ENCODE data around the gene ITPR1.

DNA sequence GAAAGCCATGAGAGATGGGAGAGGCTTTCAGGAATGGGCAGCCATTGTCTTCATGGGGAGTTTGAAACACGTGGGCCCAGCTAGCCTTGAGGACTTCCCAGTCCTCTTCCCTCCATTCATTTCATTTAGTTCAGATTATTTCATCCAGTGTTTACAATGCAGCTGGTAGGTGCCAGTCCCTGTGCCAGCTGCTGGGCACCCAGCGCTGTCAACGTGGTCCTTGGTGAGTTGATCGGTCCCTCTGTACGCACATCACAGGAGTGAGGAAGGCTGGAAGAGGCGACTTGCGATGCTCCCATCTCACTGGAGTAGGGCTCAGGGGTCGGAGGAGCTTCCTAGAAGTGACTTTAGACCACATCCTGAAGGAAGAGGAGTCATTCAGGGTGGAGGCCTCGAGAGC is 279.7 kb downstream of the ITPR1 start:
- no peak for TF ChIP-seq IKZF1 (conservative IDR thresholded peaks at IDR 0.05)
- TF ChIP-seq, protein P1, sequence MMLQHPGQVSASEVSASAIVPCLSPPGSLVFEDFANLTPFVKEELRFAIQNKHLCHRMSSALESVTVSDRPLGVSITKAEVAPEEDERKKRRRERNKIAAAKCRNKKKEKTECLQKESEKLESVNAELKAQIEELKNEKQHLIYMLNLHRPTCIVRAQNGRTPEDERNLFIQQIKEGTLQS (IDR thresholded peaks at IDR 0.05; ENCODE audit: borderline replicate concordance, extremely low read depth, low read depth, low read length): no peak
- TF ChIP-seq, protein P2, sequence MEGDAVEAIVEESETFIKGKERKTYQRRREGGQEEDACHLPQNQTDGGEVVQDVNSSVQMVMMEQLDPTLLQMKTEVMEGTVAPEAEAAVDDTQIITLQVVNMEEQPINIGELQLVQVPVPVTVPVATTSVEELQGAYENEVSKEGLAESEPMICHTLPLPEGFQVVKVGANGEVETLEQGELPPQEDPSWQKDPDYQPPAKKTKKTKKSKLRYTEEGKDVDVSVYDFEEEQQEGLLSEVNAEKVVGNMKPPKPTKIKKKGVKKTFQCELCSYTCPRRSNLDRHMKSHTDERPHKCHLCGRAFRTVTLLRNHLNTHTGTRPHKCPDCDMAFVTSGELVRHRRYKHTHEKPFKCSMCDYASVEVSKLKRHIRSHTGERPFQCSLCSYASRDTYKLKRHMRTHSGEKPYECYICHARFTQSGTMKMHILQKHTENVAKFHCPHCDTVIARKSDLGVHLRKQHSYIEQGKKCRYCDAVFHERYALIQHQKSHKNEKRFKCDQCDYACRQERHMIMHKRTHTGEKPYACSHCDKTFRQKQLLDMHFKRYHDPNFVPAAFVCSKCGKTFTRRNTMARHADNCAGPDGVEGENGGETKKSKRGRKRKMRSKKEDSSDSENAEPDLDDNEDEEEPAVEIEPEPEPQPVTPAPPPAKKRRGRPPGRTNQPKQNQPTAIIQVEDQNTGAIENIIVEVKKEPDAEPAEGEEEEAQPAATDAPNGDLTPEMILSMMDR (IDR thresholded peaks at IDR 0.05 in 2 of 3, conservative IDR thresholded peaks at IDR 0.05 in 1 of 3; ENCODE audit: control insufficient read depth in 2 of 3, extremely low read depth in 1 of 3, insufficient read depth in 1 of 3, low read depth in 3 of 3, low read length in 3 of 3): no peak
- TF ChIP-seq ESRRA (IDR thresholded peaks at IDR 0.05; ENCODE audit: low read length): no peak
- TF ChIP-seq POLR2AphosphoS5 (IDR thresholded peaks at IDR 0.05; ENCODE audit: low read length): no peak
- no peak for TF ChIP-seq POLR2A (IDR thresholded peaks at IDR 0.05; ENCODE audit: low read depth, low read length)
- TF ChIP-seq FOS (IDR thresholded peaks at IDR 0.05; ENCODE audit: borderline replicate concordance, extremely low read depth, insufficient read length): no peak
- no peak for TF ChIP-seq TCF12 (IDR thresholded peaks at IDR 0.05; ENCODE audit: low read depth, low read length)
- no peak for TF ChIP-seq TBL1XR1 (IDR thresholded peaks at IDR 0.05; ENCODE audit: low read depth, low read length)
- TF ChIP-seq, protein P3, sequence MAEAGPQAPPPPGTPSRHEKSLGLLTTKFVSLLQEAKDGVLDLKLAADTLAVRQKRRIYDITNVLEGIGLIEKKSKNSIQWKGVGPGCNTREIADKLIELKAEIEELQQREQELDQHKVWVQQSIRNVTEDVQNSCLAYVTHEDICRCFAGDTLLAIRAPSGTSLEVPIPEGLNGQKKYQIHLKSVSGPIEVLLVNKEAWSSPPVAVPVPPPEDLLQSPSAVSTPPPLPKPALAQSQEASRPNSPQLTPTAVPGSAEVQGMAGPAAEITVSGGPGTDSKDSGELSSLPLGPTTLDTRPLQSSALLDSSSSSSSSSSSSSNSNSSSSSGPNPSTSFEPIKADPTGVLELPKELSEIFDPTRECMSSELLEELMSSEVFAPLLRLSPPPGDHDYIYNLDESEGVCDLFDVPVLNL (IDR thresholded peaks at IDR 0.05; ENCODE audit: low read depth, low read length): no peak
- TF ChIP-seq RBBP5 (conservative IDR thresholded peaks at IDR 0.05): no peak
- no peak for TF ChIP-seq RAD21 (IDR thresholded peaks at IDR 0.05; ENCODE audit: insufficient read depth, low read depth, low read length)

Data from GM12878 (cell line).